ENCODE data around the gene HECTD3.
A peak's percentile ranks its signal among the peaks of the same experiment; 100 is the strongest.

HECTD3 gene

DNA sequence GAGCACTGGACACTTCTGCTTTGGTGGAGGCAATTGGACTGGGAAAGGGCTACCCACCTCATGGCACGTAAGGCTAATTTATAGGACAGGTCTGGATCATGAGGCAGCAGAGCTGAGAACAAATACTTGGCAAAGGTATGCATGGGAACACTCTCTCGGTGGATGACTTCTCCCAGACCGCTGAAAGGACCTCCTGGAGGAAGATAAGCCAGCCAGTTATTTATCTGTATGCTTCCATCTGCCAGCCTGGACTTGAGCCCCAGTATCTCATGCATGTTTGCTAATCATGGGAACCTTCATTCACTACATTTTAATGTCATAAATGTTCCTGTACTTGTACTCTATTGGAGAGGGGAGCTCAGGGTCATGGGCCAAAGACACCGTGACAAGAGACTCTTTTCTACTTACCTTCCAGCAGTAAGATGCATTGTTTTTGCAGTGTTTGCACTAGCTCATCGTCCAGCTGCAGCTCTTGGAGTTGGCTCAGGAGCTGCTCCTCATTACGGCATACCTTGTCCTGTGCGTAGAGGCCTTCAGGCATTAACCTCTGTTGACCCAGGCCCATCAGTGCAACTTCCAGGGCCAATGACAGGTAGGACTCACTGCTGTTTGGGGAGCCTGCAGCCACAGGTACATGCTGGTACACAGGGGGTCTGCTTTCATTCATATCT lies 24.6 kb upstream of the HECTD3 start:
- DNase-seq, result no peak
- H3K36me3 ChIP-seq, result no peaks in the 10 kb centered on the region
- no peak for TF ChIP-seq CTCF (IDR thresholded peaks at IDR 0.05; ENCODE audit: low read depth, low read length)
- H3K4me1 ChIP-seq, result no peaks in the 10 kb centered on the region
- no peaks in the 10 kb centered on the region for H3K27me3 ChIP-seq
- no peaks in the 10 kb centered on the region for H3K9me3 ChIP-seq
- H3K4me3 ChIP-seq (ENCODE audit: low read depth, low read length), result no peak overlapping the region

DNA sequence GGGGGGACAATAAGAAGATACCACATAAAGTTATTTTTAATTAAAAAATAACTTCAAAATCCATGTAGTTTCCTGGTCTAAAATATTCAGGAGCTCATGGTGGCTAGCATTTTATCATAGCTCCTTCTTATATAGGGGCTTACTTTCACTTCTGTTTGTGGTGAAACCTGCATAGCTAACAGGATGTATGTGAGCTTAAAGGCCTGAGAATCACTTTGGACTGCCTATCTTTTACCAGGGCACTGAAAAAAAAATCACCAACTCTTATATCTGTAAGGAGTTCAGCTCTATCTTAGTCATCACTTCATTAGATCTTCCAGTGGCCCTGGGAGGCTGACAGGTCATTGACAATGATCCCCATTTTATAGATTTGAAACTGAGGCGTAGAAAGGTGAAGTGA lies 22.2 kb upstream of the HECTD3 start:
- no peak overlapping the region for H3K4me3 ChIP-seq (ENCODE audit: low read depth, low read length)
- DNase-seq, result no peak
- no peaks in the 10 kb centered on the region for H3K36me3 ChIP-seq
- no peaks in the 10 kb centered on the region for H3K9me3 ChIP-seq
- no peak for TF ChIP-seq CTCF (IDR thresholded peaks at IDR 0.05; ENCODE audit: low read depth, low read length)
- no peaks in the 10 kb centered on the region for H3K4me1 ChIP-seq
- H3K27me3 ChIP-seq, result no peaks in the 10 kb centered on the region

GRCh38 chr1:45032837-45033236 lies 21.7 kb upstream of the HECTD3 start:
- Histone ChIP-seq H3K27me3 (no peaks in the 10 kb centered on the region), H3K4me3 (ENCODE audit: low read depth, low read length) (no peak overlapping the region), H3K4me1 (no peaks in the 10 kb centered on the region), H3K9me3 (no peaks in the 10 kb centered on the region), H3K36me3 (no peaks in the 10 kb centered on the region)
- DNase-seq, result no peak
- TF ChIP-seq CTCF (IDR thresholded peaks at IDR 0.05; ENCODE audit: low read depth, low read length), result no peak

GRCh38 chr1:45026446-45026845 lies 15.3 kb upstream of the HECTD3 start:
- H3K4me3 ChIP-seq (ENCODE audit: low read depth, low read length), result no peak overlapping the region
- no peaks in the 10 kb centered on the region for H3K9me3 ChIP-seq
- TF ChIP-seq CTCF (IDR thresholded peaks at IDR 0.05; ENCODE audit: low read depth, low read length), result no peak
- DNase-seq, result no peak
- H3K36me3 ChIP-seq, result no peaks in the 10 kb centered on the region
- no peaks in the 10 kb centered on the region for H3K27me3 ChIP-seq
- H3K4me1 ChIP-seq, result no peaks in the 10 kb centered on the region

GRCh38 chr1:45023663-45024062 lies 12.5 kb upstream of the HECTD3 start:
- no peak for DNase-seq
- Histone ChIP-seq H3K4me3 (ENCODE audit: low read depth, low read length) (no peak overlapping the region), H3K36me3 (no peaks in the 10 kb centered on the region), H3K4me1 (no peaks in the 10 kb centered on the region), H3K27me3 (no peaks in the 10 kb centered on the region), H3K9me3 (no peaks in the 10 kb centered on the region)
- TF ChIP-seq CTCF (IDR thresholded peaks at IDR 0.05; ENCODE audit: low read depth, low read length), result no peak

DNA sequence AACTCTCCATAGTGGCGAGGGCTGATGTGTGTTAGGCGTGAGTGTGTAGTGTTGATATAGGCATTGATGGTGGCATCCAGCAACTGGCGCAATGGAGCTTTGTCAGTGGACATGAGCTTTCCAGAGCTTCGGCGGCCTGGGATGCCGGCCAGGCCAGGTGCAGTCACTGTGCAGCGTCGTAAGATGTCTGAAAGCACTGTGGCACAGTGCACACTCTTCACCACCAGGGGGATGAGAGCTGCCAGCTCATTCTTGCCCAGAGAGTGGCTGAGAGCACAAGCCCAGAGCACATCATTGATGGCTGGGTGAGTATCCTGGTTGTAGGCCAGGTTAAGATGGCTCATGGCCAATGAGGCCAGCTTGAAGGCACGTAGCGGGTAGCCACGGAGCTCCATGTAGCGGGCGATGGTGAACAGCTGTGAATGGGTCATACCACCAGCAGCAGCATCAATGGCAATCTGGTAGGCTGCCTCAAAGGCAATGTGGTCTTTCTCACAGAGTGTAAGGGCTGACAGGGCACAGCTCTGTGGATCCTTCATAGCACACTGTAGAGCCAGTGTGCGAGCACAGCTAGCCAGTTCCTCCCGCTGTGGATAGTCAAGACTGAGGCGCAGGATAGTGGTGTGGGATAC lies 7.6 kb upstream of the HECTD3 start:
- Histone ChIP-seq H3K27me3 (no peaks in the 10 kb centered on the region), H3K9me3 (no peaks in the 10 kb centered on the region), H3K4me3 (ENCODE audit: low read depth, low read length) (no peak overlapping the region), H3K36me3 (no peaks in the 10 kb centered on the region), H3K4me1 (no peaks in the 10 kb centered on the region)
- TF ChIP-seq CTCF (IDR thresholded peaks at IDR 0.05; ENCODE audit: low read depth, low read length), result peak; percentile 78
- peak; percentile 60 for DNase-seq
